HUES6 (cell line): ENCODE data around the gene PKNOX2.

Source experiments
- H3K27ac ChIP-seq: 2 replicates; pipeline ENCODE4 v1.7.0; 2013; ENCODE audit warnings: low read depth, mild to moderate bottlenecking, low read length, inconsistent platforms
- H3K27me3 ChIP-seq: 2 replicates; pipeline ENCODE4 v1.6.1; 2013; ENCODE audit warnings: low read length; ENCODE audit not compliant: control insufficient read depth, insufficient read depth
- H3K36me3 ChIP-seq: 2 replicates; pipeline ENCODE4 v1.6.1; 2013; ENCODE audit warnings: low read length; ENCODE audit not compliant: control insufficient read depth, insufficient read depth
- H3K4me1 ChIP-seq: 2 replicates; pipeline ENCODE4 v1.6.1; 2013; ENCODE audit warnings: low read length; ENCODE audit not compliant: control insufficient read depth, insufficient read depth
- H3K4me3 ChIP-seq: 2 replicates; pipeline ENCODE4 v1.5.1; 2013; ENCODE audit warnings: low read depth, low read length
- H3K9ac ChIP-seq: one replicate; pipeline ENCODE4 v1.6.1; 2013; ENCODE audit warnings: mild to moderate bottlenecking, low read length
- H3K9me3 ChIP-seq: 2 replicates; pipeline ENCODE4 v1.6.1; 2013; ENCODE audit warnings: low read depth, low read length; ENCODE audit not compliant: control insufficient read depth, insufficient read depth

PKNOX2 gene

GRCh38 chr11:125289419-125290098 lies 125.0 kb downstream of the PKNOX2 start:
- no peak overlapping the region for H3K27ac ChIP-seq

GRCh38 chr11:125290263-125290662 lies 125.7 kb downstream of the PKNOX2 start:
- no peaks in the 10 kb centered on the region for H3K36me3 ChIP-seq
- H3K9me3 ChIP-seq = no peaks in the 10 kb centered on the region
- no peak overlapping the region for H3K27ac ChIP-seq
- peaks cover 3% of the 10 kb centered on the region; the same call in 1 of the 2 replicates for H3K27me3 ChIP-seq
- H3K4me3 ChIP-seq = no peak overlapping the region
- H3K4me1 ChIP-seq = peaks cover 22% of the 10 kb centered on the region
- no peak overlapping the region for H3K9ac ChIP-seq

More at GRCh38 chr11:125289419-125290098, 125.0 kb downstream of the PKNOX2 start:
- H3K36me3 ChIP-seq = no peaks in the 10 kb centered on the region
- no peak overlapping the region for H3K4me3 ChIP-seq
- H3K9ac ChIP-seq = no peak overlapping the region
- peaks cover 22% of the 10 kb centered on the region for H3K4me1 ChIP-seq
- peaks cover 3% of the 10 kb centered on the region; the same call in 1 of the 2 replicates for H3K27me3 ChIP-seq
- no peaks in the 10 kb centered on the region for H3K9me3 ChIP-seq

GRCh38 chr11:125292100-125292499 lies 127.5 kb downstream of the PKNOX2 start:
- peaks cover 10% of the 10 kb centered on the region for H3K4me1 ChIP-seq
- no peak overlapping the region for H3K27ac ChIP-seq
- no peak overlapping the region for H3K9ac ChIP-seq
- H3K4me3 ChIP-seq = no peak overlapping the region
- peaks cover 3% of the 10 kb centered on the region; the same call in 1 of the 2 replicates for H3K27me3 ChIP-seq
- no peaks in the 10 kb centered on the region for H3K36me3 ChIP-seq
- H3K9me3 ChIP-seq = no peaks in the 10 kb centered on the region

- H3K27ac ChIP-seq = no peak overlapping the region
- H3K36me3 ChIP-seq = no peaks in the 10 kb centered on the region
- no peak overlapping the region for H3K9ac ChIP-seq
- no peaks in the 10 kb centered on the region for H3K4me1 ChIP-seq
- no peaks in the 10 kb centered on the region for H3K9me3 ChIP-seq
- no peak overlapping the region for H3K4me3 ChIP-seq
- H3K27me3 ChIP-seq = no peaks in the 10 kb centered on the region
Observed at GRCh38 chr11:125293596-125293995, 129.0 kb downstream of the PKNOX2 start.

GRCh38 chr11:125295931-125296330 lies 131.4 kb downstream of the PKNOX2 start:
- Histone ChIP-seq H3K36me3 (no peaks in the 10 kb centered on the region), H3K27ac (no peak overlapping the region), H3K27me3 (no peaks in the 10 kb centered on the region), H3K4me3 (no peak overlapping the region), H3K9ac (no peak overlapping the region), H3K4me1 (peaks cover 4% of the 10 kb centered on the region; the same call in 1 of the 2 replicates), H3K9me3 (no peaks in the 10 kb centered on the region)

DNA sequence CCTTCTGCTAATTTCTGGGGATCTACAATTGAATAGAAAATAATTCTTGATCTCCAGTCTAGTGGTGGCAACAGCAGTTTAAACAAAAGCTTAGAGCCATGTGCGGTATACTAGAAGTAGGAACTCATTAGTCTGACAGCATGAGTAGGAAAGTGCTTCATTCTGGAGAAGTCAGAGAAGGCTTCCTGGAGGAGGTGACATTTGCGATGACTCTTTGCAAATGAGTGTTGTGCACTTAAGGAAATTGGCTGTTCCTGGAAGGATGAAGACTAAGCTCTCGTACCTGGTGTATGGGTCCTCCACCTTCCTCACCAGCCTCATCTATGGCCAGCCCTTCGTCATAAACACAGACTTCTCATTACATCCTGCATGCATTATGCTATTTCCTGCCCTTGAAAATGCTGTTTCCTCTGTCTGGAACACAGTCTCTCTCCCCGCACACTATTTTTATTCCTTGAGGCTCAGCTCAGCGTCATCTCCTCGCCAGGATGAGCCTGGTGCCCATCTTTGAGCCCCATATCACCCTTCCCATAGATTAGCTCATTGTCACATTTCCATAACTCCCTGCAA lies 132.9 kb downstream of the PKNOX2 start:
- peaks cover 4% of the 10 kb centered on the region; the same call in 1 of the 2 replicates for H3K4me1 ChIP-seq
- H3K27me3 ChIP-seq = no peaks in the 10 kb centered on the region
- no peak overlapping the region for H3K4me3 ChIP-seq
- H3K27ac ChIP-seq = no peak overlapping the region
- H3K9ac ChIP-seq = no peak overlapping the region
- no peaks in the 10 kb centered on the region for H3K9me3 ChIP-seq
- no peaks in the 10 kb centered on the region for H3K36me3 ChIP-seq

- Histone ChIP-seq H3K27ac (no peak overlapping the region), H3K9me3 (no peaks in the 10 kb centered on the region), H3K9ac (no peak overlapping the region), H3K4me1 (peaks cover 4% of the 10 kb centered on the region; the same call in 1 of the 2 replicates), H3K27me3 (no peaks in the 10 kb centered on the region), H3K4me3 (no peak overlapping the region), H3K36me3 (no peaks in the 10 kb centered on the region)
Observed at GRCh38 chr11:125299061-125299615, 134.6 kb downstream of the PKNOX2 start.

DNA sequence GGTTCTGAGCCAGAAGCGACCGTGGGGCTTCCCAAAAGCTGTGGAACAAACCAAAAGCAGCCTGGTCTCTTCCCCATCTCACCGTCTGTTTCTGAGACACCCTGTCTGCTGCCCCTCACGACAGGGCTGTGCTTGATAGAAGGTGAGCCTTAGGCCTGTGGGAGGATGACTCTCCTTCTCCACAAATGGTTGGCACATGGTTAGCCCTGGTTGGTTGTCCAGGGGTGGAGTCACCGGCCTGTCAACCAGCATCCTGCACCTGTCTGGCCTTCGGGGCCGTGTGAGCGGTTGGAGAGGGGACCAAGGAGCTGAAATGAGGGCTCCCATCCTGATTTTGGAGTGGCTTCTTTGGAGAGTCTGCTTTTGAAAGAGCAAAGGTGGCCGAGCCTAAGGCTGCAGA lies 135.3 kb downstream of the PKNOX2 start:
- Histone ChIP-seq H3K9me3 (no peaks in the 10 kb centered on the region), H3K36me3 (no peaks in the 10 kb centered on the region), H3K27ac (no peak overlapping the region)

DNA sequence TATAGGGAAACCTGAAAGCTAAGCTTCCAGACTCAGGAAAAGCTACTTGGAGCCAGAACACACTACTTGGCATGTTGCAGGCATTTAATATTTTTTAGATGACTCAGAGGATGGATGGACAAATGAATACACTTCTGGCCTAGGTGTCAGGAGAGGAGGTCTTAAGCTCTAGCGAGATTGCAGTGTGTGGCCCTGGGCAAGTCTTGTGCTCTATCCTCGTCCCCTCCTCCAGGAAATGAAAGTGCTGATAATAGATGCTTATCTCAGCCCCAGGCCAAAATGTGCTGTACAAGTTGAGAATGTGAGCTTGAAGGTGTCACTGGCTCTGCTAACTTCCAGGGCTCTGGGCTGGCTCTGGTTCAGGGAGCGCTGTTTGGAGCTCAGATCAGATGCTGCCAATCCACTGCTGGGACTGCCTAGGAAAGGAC lies 136.3 kb downstream of the PKNOX2 start:
- Histone ChIP-seq H3K9ac (no peak overlapping the region), H3K27ac (no peak overlapping the region), H3K27me3 (no peaks in the 10 kb centered on the region)

More for the DNA sequence above, 135.3 kb downstream of the PKNOX2 start:
- Histone ChIP-seq H3K4me3 (no peak overlapping the region), H3K9ac (no peak overlapping the region), H3K27me3 (no peaks in the 10 kb centered on the region), H3K4me1 (peaks cover 4% of the 10 kb centered on the region; the same call in 1 of the 2 replicates)

DNA sequence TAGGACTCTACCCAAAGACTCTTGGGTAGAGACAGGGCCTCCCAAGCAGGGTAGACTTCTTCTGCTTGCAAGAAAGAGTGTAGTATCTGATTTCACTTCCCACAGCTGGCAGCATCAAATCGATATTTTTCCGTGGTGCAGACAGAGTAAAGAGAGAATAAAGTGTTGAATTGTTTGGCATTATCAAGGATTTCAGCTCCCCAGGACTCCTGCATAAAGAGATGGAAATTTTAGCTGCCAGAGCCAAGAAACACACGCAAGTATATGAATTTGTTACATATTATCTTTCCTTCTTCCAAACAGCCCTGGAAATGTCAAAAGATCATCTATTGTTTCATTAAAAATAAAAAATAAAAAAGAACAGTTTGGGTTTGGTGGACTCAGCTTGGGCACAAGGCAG lies 136.8 kb downstream of the PKNOX2 start:
- H3K9me3 ChIP-seq = no peaks in the 10 kb centered on the region
- no peak overlapping the region for H3K9ac ChIP-seq
- no peak overlapping the region for H3K4me3 ChIP-seq
- H3K27me3 ChIP-seq = no peaks in the 10 kb centered on the region
- no peak overlapping the region for H3K27ac ChIP-seq
- H3K36me3 ChIP-seq = no peaks in the 10 kb centered on the region
- peaks cover 4% of the 10 kb centered on the region for H3K4me1 ChIP-seq

More for the DNA sequence above, 136.3 kb downstream of the PKNOX2 start:
- no peaks in the 10 kb centered on the region for H3K36me3 ChIP-seq
- H3K4me1 ChIP-seq = peaks cover 4% of the 10 kb centered on the region
- no peaks in the 10 kb centered on the region for H3K9me3 ChIP-seq
- no peak overlapping the region for H3K4me3 ChIP-seq

DNA sequence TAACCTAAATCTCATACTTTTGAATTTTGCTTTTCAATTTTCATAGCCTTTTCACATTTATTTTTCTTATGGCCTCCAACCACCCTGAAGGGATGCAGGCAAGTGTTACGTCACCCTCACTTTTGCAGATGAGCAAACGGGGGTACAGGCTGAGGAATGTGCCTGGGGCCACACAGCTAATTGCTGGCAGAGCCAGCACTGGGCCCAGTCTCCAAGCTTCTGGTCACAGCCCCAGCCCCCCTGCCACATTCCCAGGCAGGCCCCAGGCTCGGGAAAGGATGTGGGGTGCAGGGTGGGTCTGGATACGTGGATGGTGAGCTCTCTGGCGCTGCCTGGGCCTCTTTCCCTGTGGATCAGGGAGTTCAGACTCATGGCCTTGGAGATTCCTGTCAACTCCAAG lies 138.6 kb downstream of the PKNOX2 start:
- H3K36me3 ChIP-seq = no peaks in the 10 kb centered on the region
- H3K4me3 ChIP-seq = no peak overlapping the region
- no peaks in the 10 kb centered on the region for H3K9me3 ChIP-seq
- no peak overlapping the region for H3K9ac ChIP-seq
- peaks cover 4% of the 10 kb centered on the region for H3K4me1 ChIP-seq
- no peaks in the 10 kb centered on the region for H3K27me3 ChIP-seq
- no peak overlapping the region for H3K27ac ChIP-seq
